GM18868 (cell line): ENCODE results near the gene USH2A.

ENCODE experiments used
- ATAC-seq: cut with Tn5 transposase; IDR thresholded peaks from one replicate; pipeline ENCODE4 v1.9.1; 2021; ENCODE audit warnings: mild to moderate bottlenecking, moderate library complexity; ENCODE audit not compliant: unreplicated experiment

Gene USH2A

GRCh38 chr1:215739025-215739424 is 684.2 kb downstream of the USH2A start:
- no peak for ATAC-seq

DNA sequence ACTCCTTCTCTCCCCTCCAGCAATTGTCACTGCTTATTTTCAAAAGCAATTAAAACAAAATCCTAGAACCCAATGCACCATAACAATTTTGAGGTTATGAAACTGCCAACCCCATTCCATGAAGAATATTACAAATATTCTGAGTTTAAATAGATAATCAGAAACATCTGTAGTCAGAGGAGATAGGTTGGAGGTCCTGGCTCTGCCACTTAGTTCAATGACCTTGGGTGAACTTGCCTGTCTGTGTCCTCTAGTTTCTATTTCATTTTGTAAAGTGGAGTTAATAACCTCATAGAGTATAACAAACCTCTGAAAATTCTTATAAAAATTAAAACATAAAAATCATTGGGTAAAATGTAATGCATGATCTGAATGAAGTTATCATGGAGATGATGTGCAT is 691.5 kb downstream of the USH2A start:
- no peak for ATAC-seq

- ATAC-seq: no peak
Observed at GRCh38 chr1:215730600-215730999, 692.6 kb downstream of the USH2A start.

DNA sequence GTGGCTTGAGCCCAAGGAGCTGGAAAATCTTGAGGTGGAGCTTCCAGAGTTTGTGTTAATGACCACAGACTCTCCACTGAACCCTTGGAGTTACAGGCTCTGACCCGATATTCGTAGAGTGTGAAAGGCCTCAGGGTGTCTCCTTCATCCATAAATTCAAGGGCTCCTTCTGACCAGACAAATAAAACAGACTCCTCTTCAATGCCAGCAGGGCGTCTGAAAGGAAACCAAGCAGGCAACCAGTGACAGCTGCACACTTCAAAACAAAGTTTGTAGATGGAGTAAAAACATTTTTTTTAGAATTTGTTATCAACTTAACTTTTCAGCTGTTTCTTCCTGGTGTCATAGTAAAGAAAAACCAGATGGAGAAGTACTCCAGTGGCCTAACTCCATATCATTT is 695.1 kb downstream of the USH2A start:
- ATAC-seq: no peak

- no peak for ATAC-seq
Observed at GRCh38 chr1:215720126-215720525, 703.1 kb downstream of the USH2A start.

GRCh38 chr1:215719552-215719951 is 703.7 kb downstream of the USH2A start:
- no peak for ATAC-seq

DNA sequence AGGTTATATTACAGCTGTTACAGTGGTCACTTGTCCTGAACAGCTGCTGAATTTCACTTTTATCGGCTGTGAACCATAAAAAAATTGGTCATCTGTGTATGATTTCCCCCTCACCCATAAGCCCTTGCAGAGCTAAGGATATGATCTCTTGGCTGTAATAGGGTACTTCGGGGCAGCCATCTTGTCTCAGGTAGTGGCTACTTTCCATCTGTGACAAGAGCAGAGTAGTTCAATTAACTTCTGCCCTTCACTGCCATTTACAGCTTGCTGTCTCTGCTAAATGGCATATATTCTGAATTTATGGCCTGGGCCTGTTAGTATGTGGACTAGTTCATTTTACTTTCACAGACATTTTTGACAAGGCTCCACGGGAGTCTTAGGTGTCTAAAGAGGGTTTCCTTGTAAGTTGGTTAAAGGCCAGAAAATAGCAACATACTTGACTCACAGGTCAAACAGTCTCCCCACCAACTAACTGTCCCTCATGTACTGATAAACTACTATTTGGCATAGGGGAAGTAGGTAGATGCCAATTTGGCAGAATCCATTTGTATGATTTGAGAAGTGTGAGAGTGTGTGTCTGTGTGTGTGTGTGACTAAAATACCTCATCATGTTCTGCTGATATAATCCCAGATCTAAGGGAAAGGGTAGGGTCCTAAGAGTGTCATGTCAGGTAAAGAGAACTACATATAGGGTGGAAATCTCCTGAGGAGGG is 704.5 kb downstream of the USH2A start:
- ATAC-seq: no peak

- no peak for ATAC-seq
Observed at GRCh38 chr1:215717677-215718426, 705.4 kb downstream of the USH2A start.

- no peak for ATAC-seq
Observed at GRCh38 chr1:215710899-215711225, 712.4 kb downstream of the USH2A start.

DNA sequence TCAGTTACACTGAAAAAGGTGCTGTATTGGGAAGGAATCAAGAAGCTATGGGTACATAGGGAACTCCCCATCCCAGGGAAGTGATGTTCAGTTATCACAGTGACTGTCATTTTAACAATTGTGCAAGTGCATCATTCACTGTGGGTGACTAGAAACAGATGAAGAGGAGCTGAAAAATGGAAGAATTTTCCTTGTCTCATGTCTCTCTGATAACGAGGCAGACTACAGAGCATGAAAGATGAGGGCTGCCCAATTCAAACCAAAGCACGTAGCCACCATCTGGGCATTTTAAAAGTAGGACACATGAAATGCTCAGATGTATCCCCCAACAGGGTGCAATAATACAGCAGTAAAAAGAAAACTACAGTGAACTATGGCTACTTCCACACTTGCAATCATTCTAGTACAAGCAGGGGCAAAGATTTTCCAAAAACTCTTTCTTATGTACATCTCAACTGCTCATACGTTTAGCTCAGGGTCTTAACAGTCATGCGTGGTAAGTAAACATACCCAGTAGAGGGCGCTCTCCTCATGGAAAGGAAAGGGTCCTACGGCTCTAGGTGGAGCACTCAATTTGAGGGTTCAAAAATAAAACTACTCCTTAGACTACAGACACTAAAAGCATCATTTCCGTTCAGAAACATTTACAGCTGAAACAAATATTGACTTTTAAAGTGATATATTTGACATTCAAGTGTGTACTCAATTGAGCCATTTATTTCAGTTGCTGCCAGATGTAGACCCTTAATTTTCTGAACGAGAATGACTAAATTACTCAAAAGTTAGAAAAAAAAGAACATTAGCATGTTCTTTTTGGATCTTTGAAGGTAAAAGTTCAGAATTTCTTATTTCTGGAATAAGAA is 713.0 kb downstream of the USH2A start:
- peak; percentile 91 for ATAC-seq

DNA sequence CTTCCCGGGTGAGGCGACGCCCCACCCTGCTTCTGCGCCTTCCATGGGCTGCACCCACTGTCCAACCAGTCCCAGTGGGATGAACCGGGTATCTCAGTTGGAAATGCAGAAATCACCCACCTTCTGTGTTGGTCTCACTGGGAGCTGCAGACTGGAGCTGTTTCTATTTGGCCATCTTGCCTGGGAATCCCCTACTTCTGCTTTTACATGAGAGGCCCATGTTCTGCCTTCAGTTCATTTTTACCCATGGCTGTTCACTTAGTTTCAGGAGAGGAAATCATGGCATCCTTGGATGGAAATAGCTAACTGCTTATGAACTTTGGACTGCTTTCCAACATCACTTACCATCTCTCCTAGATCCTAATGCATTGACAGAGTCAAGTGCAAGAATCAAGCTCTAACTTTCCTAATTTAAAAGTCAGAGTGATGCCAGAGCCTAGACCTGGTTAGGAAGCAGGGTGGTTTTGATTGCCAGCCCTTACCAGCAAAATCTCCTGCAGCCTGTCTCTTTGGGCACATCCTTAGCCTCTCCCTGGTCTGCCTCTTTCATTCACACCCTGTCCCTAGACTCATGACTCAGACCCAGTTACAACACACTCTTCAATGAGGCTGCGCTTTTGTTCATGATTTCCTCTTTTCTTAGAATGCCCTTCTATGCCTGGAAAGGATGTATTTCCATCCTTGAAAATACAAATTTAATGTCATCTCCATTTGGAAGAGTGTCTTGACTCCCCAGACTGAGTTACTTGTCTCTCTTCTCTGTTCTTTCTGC is 719.0 kb downstream of the USH2A start:
- ATAC-seq: peak; percentile 96

GRCh38 chr1:215682232-215682631 is 741.0 kb downstream of the USH2A start:
- no peak for ATAC-seq

- no peak for ATAC-seq
Observed at GRCh38 chr1:215681041-215681440, 742.2 kb downstream of the USH2A start.

GRCh38 chr1:215679231-215679630 is 744.0 kb downstream of the USH2A start:
- ATAC-seq: no peak

DNA sequence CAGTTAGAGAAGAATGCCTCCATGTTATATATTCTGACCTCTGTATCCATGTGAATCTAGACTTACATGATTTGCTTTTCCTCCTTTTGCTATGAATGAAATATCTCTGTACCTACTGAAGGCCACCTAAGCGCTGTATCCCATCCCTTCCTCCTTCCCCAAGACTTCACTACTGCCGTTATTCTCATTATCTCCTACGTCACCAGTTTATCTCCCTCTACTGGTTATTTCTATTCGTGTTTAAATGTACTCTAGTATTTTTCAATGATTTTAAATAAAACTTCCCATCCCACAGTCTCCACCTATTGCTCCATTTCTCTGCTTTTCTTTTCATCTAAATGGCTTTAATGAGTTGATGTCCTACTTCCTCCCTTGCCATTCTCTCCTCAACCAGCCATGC is 746.1 kb downstream of the USH2A start:
- no peak for ATAC-seq

DNA sequence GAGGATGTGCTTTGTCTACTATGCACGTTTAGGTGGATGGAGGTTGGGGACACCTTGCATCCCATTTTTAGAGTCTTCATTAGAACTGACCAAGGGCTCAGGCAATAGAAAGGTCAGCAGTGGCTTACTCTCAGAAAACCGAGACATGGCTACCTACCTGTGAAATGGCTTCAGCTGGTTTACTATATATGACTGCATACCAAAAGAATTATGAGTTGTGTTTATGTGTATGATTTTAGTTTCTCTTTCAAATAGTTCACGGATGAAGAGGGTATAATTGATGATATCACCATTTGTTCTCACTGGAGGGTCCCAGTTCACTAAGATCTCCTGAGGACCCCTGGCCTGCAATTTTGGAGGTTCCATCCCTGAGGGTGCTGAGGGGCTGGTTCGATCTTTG is 749.3 kb downstream of the USH2A start:
- no peak for ATAC-seq

GRCh38 chr1:215672482-215672881 is 750.8 kb downstream of the USH2A start:
- ATAC-seq: no peak

DNA sequence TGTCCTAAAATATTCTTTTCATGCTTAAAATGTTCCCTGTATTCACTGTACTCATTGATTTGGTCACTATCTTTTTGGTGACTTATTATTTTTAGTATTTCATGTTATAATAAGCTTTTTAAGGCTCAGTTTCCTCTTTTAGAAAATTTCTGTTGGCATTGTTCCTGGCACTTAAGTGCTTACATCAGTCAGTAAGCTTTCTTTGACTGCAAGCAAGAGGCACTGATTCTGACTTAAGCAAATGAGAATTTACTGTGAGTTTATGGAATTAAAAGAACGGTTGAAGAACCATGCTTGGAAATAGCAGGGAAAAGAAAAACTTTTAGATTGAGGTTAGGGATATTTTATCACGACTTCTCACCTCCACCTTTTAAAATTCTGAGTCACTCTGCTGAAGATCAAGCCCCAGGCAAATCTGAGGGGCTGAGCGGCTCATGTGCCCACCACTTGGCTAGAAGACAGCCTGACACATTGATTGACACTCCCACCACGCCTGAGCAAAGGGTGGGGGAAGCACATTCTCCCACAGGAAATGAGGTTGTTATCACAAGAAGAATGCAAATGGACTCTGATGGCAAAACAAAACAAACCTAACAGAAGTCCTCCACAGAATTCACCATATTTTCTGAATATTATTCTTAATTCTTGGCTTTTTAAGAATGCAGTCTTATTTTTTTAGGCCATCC is 753.3 kb downstream of the USH2A start:
- ATAC-seq: no peak

DNA sequence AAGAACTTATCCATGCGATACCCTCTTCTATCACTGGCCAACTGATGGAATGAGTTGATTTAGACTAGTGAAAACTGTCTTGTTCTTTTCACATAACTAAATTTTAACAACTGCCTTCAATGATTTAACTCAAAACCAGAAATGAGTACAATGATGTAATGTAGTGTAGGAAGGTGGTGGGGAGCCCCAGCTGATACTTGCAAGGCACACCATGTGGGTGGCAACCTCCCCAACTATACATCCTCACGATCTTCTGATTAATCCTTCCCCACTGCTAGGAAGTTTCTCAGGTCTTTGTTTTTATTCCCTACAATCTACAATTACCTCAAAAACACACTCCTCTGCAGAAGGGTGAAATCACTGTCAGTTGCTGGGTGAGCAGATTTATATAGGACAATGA is 755.5 kb downstream of the USH2A start:
- ATAC-seq: no peak

DNA sequence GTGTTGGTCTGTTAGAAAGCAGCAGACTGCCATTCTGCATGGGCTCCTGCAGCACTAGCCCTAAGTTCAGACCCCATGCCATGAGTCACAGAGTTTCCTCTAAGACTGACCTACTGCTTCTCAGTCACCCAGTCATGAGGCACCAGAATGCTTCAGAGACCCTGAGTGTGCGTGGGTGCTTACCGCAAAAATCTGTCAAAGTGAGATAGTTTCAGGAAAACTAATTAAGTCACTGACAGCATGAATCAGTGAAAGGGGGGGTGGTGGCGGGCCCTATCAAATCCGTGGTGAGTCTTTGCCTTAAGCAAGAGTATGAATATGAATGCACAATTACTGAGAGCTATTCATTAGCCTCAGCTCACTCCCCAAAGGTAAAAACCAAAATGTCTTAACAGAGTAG is 758.0 kb downstream of the USH2A start:
- no peak for ATAC-seq
